GM12865 (cell line): Measurements from ENCODE around the gene DSC2.

ENCODE experiments used
- DNase-seq: peaks from one replicate; pipeline ENCODE4 v3.0.0; 2010; ENCODE audit warnings: low read depth
- H3K4me3 ChIP-seq: 2 replicates; pipeline ENCODE4 v1.5.1; 2011; ENCODE audit warnings: mild to moderate bottlenecking, low read depth, low read length, control low read depth
- CTCF ChIP-seq: IDR thresholded peaks from 2 replicates; pipeline ENCODE4 v1.5.1; 2011; ENCODE audit warnings: low read length, control low read depth, low read depth, inconsistent platforms; ENCODE audit not compliant: insufficient read depth; ENCODE audit errors: missing control alignments

The DSC2 gene

GRCh38 chr18:31098878-31099277 is 3.3 kb downstream of the DSC2 start:
- H3K4me3 ChIP-seq = no peak overlapping the region
- no peak for DNase-seq
- TF ChIP-seq CTCF = no peak

GRCh38 chr18:31097666-31098065 is 4.6 kb downstream of the DSC2 start:
- no peak for DNase-seq
- no peak for TF ChIP-seq CTCF
- H3K4me3 ChIP-seq = no peak overlapping the region

- no peak overlapping the region for H3K4me3 ChIP-seq
- DNase-seq = no peak
- TF ChIP-seq CTCF = no peak
Observed at GRCh38 chr18:31093880-31094279, 8.3 kb downstream of the DSC2 start.

- no peak for DNase-seq
- TF ChIP-seq CTCF = no peak
- no peak overlapping the region for H3K4me3 ChIP-seq
Observed at GRCh38 chr18:31093294-31093693, 8.9 kb downstream of the DSC2 start.

- TF ChIP-seq CTCF = no peak
- no peak overlapping the region for H3K4me3 ChIP-seq
- no peak for DNase-seq
Observed at GRCh38 chr18:31091350-31091749, 10.9 kb downstream of the DSC2 start.

- H3K4me3 ChIP-seq = no peak overlapping the region
- no peak for TF ChIP-seq CTCF
- DNase-seq = no peak
Observed at GRCh38 chr18:31088532-31088931, 13.7 kb downstream of the DSC2 start.

GRCh38 chr18:31079973-31080372 is 22.2 kb downstream of the DSC2 start:
- TF ChIP-seq CTCF = no peak
- no peak overlapping the region for H3K4me3 ChIP-seq
- DNase-seq = no peak
